Midbrain (tissue), 1 donor: ENCODE data around the gene CREBZF.

Experiments used
- DNase-seq: peaks from one replicate; lab custom pipeline; 2025; lab: John Stamatoyannopoulos, UW

Gene CREBZF, protein sequence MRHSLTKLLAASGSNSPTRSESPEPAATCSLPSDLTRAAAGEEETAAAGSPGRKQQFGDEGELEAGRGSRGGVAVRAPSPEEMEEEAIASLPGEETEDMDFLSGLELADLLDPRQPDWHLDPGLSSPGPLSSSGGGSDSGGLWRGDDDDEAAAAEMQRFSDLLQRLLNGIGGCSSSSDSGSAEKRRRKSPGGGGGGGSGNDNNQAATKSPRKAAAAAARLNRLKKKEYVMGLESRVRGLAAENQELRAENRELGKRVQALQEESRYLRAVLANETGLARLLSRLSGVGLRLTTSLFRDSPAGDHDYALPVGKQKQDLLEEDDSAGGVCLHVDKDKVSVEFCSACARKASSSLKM

DNA sequence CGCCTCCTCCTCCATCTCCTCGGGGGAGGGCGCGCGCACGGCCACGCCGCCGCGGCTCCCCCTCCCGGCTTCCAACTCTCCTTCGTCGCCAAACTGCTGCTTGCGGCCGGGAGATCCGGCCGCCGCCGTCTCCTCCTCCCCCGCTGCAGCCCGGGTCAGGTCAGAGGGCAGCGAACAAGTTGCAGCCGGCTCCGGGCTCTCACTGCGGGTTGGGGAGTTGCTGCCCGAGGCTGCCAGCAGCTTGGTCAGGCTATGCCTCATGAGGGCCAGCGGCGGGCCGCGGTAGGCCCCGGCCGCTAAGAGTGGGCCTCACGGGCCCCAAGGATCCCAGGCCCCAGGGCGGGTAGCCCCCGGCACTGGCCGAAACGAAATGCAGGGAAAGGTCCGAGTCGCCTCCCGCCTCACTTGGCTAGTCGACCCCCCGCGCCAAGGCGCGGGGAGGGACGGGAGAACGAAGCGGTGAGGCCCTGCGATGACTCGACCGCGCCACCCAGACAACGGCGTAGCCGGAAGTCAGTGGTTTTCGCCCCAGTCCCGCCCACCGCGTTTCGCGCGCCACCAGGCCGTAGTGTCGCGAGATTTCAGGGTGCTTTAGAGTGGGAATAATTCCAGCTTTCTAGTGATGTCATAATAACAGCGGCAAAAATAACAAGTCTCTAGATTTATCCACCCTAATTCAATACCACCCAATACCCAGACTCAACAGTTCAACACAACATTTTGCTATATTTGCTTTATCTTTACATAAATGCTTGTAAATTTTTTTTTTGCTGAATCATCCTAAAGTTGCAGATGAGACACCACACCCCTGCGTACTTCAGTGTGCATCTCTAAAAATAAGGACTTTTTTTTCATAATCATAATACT, at the start of gene CREBZF:
Gene CREBZF (minus strand): TSS at position 515 of the 867 bp plus-strand sequence. CDS start 254 bp downstream, at position 261.
- peak; percentile 92 for DNase-seq

DNA sequence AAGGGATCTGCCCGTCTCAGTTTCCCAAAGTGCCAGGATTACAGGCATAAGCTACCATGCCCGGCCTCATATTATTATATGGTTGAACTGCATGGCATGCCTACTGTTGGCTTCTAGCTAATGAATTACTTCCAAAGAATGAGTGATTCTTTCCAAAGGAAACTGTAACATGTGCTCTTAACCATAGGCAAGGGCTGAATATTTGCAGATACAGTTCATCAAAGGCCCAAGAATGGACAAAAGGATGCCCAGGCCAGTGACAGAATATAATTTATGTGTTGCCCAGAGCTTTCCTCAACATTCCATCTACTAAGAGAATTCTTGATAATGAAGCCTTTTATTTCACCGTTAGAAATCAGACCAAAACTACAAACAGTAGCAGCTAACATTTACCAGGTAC, 48.0 kb upstream of the CREBZF start:
- no peak for DNase-seq

DNA sequence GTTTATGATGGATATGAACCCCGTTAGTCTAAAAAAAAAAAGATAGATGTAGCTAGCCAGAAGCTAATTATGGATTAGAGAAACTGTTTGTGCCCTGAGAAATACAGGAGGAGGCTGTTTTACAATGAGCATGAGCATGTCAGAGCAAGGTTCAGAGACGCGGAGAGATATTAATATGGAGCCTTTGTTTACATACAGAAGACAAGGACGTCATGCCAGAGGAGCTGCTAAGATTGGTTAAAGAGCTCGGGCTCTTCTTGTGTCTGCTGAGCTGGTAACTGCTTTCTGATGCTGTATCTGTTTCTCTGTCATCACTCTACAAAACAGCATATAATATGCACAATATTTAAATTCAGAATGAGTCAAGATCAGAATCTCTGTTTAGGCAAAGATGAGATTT, 46.0 kb upstream of the CREBZF start:
- no peak for DNase-seq

DNA sequence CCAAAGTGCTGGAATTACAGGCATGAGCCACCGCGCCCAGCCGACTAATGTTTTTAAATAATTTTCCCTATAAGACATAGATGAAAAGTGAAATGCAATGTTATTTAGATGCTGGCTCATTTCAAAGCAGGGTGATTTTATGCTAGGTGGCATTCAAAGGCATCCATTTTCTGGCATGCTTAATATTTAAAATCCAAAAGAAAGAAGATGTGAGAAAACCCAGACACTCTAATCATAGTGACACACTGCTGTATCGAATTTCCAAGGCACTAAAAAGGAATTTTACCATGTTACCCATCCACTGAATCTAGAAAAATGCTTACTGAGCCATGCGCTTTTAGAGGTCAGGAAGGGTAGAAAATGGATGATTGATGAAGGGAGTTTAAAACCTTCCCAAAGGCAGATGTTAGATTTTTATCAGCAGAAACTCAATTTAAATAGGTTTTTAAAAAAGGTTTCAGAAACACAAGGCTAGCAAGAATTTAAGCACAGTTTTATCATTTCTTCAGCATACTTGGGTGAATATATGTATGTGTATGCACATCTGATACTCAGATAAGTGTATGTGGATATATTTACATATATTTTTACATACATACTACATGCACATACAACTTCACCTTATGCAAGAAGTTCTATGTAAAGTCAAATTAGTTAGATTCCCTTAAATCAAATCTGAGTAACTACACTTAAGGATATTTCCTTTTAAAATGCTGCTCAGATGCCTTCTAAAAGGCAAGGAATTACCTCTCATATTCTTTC, 45.2 kb upstream of the CREBZF start:
- no peak for DNase-seq

DNA sequence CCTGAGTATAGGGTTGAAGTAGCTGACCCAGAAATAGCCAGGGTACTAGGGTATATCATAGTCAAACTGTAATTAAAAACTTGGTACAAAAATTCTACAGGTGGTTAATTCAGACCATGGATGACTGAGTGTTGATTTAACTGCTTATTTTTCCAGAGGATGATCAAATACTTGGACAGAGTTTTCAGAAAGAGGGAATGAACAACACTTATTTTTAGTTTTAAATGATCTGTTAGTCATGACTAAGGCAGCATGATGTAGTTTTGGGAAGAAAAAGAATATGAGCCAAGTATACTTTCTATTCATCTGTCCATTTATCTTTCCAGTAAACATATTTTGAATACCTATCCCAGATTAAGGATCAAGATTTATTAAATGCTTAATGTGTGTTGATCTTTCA, 40.9 kb upstream of the CREBZF start:
- DNase-seq, result no peak

DNA sequence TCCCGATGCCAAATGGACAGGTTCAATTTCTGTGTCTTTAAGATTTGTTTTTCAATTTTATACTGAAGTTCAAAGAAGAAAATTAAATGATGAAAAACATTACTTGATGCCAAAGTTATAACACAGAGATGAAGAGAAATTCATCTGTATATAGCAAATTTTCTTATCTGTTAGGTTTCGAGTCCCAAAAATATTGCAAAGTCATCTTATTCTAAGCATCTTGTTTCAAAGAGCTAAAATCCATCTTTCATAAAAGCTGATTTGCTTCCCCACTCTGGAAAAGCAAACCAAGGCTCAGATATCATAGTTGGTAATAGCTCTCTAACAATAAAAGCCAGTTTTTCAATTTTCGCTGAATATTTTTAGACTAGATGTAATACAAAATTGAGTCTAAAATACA, 40.0 kb upstream of the CREBZF start:
- DNase-seq, result no peak

DNA sequence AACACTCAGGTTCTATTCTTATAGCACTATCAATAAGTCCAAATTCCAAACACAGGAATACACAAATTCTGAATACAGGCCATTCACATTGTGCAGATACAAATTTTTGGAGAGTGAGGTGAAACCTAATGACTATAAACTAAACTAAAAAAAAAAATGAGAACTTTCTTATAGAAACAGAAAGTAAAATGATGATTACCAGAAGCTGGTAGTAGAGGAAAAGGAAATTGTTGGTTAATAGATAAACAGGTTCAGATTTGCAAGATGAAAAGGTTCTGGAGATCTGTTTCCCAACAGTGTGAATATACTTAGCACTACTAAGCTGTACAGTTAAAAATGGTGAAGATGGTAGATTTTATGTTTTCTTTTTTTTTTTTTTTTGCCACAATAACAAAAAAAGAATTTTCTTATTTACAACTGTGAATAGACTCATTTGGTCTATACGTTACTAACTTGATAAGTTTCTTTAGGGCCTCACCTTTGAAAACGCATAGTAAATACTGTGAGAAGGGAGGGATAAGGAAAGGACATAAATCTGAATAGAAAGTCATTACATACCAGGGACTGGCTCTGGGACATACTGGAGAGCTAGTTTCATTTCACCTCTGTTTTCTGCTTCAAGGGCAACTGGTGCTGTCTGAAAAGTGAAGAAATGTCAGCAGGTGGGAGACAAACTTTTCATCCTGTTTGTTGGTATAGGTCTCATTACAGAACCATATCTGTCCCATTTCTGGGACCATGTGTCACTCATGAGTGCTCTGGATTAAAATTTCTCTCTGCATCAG, 35.2 kb upstream of the CREBZF start:
- no peak for DNase-seq

DNA sequence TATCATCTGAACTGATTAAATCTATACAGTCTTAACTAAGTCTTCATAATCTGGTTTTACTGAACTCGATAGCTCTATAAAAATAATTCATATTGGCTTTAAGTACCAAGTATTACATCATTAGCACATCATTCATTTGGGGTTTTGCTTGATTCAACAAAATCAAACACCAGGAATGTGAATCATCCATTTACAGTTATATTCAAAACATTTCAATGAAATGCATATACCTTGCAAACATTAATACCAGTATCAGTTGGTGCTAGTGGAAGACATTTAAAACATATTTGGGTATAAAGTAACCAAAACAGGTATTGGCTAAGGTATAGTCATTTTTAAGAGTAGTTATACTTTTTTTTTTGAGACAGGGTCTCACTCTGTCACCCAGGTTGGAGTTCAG, 33.3 kb upstream of the CREBZF start:
- DNase-seq, result no peak

DNA sequence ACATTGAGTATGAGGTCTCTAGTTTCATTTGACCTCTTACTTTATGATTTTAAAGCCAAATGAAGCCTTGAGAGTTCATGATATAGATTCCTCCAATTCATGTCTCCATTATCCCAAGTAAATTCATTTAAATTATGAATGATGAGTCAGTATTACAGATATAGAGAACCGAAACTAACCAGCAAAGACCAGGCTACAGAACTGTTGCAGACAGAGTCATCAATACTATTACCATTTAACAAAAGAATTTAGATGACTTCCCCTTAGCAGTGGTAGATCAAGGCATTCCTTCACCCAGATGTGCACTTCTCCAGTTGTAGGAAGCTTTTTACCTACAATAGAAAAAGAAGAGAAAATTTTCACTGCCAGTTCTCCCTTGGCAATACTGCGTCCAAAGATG, 32.8 kb upstream of the CREBZF start:
- no peak for DNase-seq

DNA sequence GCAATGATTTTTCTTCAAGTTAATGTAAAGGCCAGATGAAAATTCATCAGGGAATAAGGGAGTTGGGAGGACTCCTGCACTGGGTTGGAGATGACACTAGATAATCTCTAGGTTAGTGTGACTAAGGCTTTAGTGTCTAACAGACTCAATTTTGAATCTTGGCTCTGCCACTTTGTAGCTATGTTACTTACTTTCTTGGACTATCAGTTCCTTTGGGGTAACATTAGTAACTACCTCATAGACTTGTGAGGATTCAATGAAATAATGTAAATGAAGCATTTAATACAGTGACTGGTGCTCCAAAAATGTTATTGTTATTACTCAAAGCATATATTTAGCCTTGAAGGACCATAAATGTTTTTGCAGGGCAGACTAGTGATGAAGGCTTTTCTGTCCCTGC, 30.6 kb upstream of the CREBZF start:
- no peak for DNase-seq

DNA sequence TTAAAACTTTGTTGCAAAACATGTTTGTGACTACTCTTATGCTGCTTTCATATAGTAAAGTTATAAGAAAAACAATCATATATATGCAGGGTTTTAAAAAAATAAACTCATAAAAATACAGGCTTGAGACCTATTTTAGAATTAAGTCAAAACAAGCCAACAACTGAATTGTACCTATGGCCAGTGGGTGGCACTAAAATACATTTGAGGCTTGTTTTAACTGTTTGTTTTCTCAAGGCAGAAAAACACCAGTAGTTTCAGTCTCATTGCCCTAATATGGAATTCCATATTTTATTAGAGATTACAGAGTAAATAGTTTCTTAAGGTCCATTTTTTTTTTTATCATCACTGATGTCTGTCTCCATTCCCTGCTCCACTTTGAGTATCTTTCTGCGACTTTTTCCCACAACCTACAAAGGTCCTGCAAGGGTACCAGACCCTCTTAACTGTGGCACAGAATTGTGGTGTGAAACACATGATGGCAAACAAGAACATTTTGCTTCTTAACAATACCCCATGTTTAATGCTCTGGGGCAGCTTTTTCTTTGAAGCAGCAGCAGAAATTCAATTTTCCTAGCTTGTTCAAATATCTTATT, 29.6 kb upstream of the CREBZF start:
- peak; percentile 70 for DNase-seq

DNA sequence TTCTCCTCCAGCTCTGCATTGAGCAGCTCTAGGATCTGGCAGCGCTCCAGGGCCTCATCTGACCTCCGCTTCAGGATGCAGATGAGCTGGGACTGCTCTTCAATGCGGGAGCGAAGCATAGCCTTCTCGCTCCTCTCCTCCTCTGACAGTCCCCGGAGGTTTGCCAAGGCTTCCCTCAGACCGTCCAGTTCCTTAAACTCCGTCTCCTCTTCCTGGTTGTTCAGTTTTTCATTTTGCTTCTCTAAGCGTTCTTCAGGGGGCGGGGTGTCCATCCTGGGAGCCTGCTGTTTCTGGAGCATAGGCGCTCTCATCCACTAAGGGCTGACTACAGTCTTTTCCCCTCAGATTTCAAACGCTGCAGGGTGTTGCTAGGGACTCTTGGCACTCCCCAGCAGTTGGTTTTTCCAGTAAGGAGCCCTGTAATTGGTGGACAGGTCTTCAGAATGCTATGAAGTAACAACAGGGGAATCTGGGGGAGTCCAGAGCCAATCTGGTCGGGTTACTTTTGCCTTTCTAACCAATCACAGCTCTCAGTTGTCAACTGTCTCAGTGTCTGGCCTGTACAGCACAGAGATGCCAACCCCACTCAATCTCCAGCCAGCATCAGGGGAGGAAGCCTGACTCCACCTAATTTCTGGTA, 21.0 kb upstream of the CREBZF start, which contains the start of gene CCDC89:
Gene CCDC89 (minus strand): TSS at position 376 of the 640 bp plus-strand sequence. CDS start 65 bp downstream, at position 311.
- DNase-seq, result peak; percentile 86

DNA sequence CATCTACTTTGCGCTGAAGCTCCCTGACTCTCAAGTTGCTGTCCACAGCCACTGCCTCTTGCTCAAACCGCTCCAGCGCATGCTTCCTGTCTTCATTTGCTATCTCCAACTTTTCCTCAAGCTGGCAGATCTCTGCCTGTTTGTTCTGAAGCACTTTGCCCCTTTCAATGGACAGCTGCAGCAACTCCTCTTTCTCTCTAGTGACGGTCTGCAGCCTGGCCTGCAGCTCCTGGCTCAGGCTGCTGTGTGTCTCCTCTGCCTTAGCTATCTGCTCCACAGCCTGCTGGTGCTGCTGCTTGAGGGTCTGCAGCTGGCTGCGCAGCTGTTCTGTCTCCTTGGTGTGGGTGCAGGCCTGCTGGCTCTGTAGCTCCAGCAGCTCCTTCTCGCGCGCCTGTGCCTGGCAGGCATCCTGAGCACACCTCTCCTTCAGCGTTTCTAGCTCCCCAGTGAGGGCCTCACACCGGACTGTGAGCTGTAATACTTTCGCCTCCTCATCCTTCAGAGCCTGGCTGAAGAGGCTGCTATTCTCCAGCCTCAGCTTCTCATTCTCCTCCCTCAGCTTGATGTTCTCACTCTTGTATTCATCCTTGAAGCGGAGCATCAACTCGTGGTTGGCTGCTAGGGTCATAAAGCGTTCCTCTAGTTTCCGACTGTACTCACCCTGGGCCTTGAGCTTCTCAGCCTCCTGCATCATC, 20.3 kb upstream of the CREBZF start:
- DNase-seq, result no peak

DNA sequence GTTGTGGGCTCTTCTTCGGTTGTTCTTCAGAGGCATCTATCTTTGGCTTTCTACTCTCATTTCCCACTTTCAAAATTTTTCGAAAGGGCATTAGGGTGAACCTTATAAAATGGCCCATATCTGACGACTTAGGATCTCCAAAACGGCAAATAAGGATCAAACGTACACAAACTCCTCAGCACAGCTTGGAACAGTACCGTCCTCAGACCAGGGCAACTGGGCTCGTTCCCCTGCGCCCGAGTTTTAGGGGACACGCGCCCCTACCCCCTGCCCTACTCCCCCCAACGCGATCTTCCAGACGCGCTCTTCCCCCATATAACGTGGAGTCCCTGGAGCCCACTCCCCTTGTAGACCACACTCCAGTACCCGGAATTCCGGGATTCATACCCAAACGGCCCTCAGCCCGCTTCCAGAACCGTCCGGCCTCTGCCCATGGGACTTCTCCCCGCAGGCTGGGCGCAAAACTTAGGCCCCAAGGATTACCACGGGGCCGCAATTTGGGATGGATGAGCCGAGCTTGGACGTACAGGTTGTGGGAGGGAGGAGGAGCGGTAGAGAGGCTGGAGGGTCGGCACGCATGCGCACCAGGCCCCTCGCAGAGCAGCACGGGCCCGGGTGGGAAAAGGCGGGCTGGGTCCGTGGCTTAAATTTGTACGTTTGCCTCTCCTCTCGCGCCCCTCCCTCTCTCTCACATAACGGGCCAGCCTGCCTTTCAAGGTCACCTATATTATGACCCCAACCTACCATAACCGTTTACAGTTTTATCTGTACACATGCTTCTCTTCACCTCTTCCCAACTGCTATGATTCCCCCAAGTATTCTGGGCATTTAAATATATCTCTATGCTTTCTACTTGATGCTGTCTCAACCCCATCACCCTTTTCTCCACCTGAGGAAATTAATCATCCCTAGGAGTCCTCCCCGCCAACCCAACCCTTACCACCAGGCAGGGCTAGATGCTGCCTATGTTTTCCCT, 17.7 kb upstream of the CREBZF start:
- peak; percentile 41 for DNase-seq

DNA sequence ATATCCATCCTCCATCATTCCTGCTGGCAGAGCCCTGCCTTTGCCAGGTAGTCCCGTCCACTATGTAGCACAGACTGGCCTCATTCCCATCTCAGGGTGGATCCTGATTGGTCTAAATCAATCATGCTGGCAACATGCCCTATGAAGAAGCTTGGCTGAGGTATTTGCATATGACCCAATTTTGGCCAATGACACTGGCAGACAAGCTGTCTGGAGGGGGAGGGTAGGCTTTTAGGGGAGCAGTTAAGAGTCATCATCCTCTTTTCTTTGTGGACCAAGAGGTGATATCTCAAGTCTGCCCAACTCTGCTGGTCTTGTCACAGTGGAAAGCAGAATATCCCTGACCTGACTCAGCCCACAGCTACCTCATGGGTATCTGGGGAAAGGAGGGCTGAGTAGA, 16.0 kb upstream of the CREBZF start:
- DNase-seq, result no peak

DNA sequence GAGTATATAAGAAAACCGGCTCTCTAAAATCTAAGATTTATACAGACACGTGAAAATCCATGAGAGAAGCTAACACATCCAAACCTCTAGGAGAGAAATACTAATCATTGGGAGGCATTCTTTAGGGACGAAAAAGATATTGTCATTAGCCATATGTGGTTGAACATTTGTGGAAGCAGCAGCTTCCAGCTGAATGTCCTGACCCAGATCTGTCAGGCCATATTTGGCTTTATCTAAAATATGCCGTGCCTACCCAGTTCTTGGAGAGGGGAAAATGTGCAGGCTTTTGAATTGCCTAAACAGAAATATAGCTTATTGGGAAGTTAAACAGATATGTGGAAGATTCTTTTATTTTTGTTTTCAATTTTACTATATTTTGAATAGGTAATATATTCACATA, 14.6 kb upstream of the CREBZF start:
- no peak for DNase-seq

DNA sequence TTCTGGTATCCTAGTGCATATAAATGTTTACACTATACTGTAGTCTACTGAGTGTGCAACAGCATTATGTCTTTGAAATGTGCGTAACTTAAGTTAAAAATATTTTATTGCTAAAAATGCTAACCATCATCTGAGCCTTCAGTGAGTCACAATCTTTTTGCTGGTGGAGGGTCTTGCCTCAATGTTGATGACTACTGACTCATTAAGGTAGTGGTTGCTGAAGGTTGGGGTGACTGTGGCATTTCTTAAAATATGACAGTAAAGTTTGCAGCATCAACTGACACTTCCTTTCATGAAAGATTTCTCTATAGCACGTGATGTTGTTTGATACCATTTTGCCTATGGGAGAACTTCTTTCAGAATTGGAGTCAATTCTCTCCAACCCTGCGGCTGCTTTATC, 8.5 kb upstream of the CREBZF start:
- no peak for DNase-seq

DNA sequence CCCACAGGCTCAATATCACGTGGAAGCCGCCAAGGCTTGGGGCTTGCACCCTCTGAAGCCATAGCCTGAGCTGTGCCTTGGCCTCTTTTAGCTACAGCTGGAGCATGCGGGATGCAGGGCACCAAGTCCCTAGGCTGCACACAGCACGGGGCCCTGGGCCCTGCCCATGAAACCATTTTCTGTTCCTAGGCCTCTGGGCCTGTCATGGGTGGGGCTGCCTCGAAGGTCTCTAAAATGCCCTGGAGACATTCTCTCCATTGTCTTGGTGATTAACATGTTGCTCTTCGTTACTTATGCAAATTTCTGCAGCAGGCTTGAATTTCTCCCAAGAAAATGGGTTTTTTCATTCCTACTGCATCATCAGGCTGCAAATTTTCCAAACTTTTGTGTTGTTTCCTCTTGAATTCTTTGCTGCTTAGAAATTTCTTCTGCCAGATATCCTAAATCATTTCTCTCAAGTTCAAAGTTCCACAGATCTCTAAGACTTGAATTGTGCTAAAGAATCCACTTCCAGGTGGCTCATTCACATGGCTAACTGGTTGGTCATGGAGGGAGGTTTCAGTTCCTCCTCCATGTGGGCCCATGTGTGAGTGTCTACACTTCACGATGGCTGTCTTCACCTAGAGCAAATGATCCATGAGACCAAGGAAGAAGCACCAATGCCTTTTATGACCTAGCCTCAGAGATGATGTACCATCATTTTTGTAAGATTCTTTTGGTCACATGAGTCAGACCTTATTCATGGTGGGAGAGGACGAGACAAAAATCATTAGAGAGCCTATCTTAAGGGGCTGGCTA, 7.4 kb upstream of the CREBZF start:
- DNase-seq, result no peak
